ENCODE measurements around the gene RPS6KA5.

The RPS6KA5 gene

DNA sequence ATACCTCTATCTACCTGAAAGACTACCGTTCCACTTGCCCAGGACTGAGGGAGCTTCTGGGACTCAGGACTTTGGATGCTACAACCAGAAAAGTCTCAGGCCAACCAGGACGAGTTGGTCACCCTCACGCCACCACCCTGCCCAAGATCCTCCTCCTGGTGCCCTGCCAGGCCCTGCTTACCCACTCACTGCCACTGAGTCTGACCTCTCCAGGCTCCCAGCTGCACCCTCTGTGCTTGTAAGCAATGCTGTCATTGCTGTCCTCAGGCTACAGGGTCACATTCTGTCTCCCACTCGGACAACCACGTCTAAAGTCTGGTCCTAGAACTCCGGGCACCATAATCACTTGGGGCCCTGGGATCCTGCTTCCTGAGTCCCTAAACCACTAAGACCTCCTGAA, 253.4 kb downstream of the RPS6KA5 start:
- no peak for DNase-seq (ENCODE audit: low read depth)

DNA sequence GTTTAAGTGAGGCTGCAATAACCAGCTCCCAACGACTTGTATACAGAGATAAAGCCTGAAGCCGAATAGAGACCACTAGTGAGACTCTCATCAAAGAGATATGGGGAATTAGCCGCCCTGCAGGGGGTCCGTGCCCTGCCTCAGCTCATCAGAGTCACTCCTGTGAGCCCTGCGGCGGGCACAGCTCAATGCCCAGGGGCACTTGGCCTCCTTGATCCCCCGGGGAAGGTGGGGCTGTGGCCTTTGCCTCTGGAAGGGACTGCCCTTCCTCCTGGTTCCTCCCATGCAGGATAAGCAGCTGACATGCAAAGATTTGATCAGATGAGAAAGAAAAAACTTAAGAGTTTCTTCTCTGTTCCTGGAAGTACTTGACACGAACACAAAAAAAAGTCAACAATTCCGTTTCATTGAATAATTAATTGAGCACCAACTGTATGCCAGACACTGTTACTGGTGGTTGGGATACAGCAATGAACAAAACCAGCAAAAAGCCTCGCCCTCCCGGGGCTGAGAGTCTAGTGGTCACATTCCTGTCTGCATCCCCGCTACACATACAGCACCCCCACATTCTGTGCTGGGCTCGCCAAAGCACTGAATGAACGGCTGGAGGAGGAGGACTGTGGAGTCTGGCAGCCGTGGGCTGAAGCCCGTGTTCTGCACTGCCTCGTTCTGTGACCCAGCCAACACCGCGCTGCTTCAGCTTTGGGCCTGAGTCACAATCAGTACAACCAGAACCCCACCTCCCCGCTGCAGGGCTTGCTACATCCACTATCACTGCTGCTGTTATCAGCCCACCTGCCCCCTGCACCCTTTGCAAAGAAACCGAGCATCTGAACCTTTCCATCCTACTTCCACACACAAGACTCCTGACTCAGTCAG, 254.5 kb downstream of the RPS6KA5 start:
- no peak for DNase-seq (ENCODE audit: low read depth)

DNA sequence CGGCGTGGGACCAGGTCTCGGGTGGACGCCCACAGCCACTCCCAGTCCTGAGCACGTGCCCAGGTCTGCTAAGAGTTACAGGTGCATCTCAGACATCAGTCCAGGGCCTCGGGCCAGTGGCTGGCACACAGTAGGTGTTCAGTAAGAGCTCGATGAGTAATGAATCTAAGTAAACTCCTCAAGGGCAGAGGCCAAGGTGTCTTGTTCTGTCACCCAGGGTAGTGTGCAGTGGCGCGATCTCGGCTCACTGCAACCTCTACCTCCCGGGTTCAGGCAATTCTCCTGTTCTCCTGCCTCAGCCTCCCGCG, 255.4 kb downstream of the RPS6KA5 start:
- no peak for DNase-seq (ENCODE audit: low read depth)

DNA sequence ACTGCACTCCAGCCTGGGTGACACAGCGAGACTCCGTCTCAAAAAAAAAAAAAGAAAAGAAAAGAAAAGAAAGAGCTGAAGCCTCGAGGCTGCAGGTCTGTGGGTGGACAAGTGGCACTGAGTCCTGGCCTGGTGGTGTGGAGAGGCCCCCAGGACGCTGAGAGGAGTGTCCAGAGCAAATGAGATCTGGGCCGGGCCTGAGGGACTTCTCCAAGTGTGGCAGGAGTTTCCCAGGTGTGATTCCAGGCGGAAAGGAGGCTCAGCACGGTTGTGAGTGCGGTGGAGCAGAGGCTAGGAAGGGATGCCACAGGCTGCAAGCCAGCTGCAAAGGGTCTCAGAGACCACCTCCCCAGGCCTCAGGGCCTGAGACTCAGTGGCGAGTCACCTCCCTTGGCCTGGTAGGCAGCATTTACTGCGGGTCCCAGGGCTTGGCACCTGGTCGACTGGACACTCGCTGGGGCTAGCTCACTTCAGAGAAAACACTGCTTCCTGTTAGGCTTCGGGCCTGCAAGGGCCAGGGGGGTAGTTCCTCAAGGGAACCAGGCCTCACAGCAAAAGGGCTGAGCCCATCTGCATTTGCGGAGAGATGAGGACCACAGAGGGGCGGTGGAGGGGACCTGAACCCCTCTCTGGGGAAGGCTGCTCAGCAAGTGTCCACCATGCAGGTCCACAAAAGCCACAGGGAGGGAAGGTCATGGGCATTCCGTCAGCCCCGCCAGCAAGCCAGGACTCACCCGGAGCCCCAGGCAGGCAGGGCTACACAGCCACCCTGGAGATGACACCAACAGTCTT, 256.0 kb downstream of the RPS6KA5 start:
- DNase-seq (ENCODE audit: low read depth) = no peak

DNA sequence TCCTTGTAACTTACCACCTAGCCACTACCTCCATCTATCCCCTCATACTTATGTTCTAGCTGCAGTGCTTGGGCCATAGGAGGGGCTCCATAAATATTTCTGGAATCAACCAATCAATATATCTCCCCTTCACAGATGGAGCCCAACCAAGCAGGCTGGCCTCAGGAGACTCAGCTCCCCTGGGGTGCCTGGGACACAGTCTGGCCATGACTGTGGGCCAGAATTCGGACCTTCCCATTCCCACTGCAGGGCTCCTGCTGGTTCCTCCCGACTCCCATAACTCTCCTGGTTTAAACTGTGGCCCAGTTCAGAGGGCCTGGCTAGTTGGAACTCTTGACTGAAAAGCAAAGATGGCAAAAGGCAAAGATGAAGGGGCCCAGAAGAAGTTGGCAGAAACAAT, 257.2 kb downstream of the RPS6KA5 start:
- no peak for DNase-seq (ENCODE audit: low read depth)

DNA sequence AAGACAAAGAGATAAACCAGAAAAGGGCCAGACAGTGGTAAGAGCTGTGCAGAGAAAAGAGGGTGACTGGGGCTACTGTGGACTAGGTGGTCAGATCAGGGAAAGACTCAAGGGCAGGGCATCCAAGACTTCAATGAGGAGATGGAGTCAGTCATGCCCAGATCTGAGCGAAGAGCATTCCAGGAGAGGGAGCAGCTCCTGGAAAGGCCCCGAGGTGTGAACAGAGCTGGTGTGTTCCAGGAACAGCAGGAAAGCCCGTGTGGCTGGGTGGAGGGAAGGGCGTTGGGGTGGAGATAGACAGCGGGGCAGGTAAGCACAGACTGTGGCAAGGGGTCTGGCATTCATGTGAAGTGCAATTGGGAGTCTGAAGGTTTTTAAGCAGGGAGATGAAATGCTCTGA, 261.0 kb downstream of the RPS6KA5 start:
- no peak for DNase-seq (ENCODE audit: low read depth)

DNA sequence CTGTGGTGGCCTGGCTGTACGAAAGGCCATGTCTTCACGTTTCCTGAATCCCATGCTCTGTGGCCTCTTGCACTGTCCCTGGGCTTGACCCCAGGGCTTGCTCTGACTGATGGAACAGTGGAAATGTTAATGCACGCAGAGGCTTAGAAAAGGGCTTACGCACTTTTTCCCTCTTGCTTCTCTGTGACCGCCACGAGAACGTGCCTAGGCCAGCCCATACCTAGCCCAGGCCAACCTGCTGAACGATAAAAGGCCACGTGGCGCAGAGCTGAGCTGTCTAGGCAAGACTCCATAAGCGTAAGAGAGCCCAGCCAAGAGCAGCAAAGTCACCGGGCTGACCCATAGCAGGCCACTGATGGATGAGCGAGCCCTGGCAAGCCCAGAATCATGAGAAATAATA, 262.5 kb downstream of the RPS6KA5 start:
- DNase-seq (ENCODE audit: low read depth) = no peak

Data from EH (cell line).